ELR (cell line): ENCODE data around the gene S100Z.
"Not testable (repeated sequence)": the region's sequence is repeated elsewhere in the genome, so short reads cannot be mapped to it uniquely, and the experiment has no call there.

Source experiments
- DNase-seq: peaks from one replicate; pipeline ENCODE4 v3.0.0-alpha.2; 2015; ENCODE audit warnings: low read depth

Gene S100Z

GRCh38 chr5:76874088-76874581 is 24.3 kb downstream of the S100Z start:
- DNase-seq = no peak

DNA sequence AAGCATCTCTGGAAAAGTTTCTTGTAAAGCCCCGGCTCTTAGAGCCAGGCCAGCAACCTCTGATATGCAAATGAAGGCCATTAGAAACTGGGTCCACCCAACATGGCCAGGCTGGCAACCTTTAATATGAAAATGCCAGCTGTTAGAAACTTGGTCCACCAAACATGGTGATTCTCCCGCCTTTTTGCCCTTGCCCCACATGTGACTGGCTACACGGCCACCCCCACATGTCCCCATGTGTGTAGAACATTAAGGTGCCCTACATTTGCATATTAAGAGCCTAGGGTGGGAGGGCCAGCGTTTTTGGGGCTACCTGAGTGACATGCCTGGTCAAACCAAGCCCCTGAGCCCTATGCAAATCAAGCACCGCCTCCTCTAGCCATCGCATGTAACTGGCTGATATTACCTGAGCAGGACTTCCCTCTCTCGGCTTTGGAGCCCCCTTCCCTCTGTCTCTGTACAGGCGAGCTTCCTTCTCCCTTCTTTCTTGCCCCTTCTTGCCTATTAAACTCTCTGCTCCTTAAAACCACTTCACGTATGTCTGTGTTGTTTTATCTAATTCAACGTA is 39.0 kb downstream of the S100Z start:
- DNase-seq = no peak

GRCh38 chr5:76893294-76893693 is 43.5 kb downstream of the S100Z start:
- DNase-seq = no peak

DNA sequence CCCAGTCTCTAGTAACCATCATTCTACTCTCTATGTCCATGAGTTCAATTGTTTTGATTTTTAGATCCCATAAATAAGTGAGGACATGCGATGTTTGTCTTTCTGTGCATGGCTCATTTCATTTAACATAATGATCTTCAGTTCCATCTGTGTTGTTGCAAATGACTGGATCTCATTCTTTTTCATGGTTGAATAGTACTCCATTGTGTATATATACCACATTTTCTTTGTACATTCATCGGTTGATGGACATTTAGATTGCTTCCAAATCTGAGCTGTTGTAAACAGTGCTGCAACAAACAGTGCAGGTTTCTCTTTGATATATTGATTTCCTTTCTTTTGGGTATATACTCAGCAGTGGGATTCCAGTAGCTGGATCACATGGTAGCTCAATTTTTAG is 46.4 kb downstream of the S100Z start:
- DNase-seq = no peak

DNA sequence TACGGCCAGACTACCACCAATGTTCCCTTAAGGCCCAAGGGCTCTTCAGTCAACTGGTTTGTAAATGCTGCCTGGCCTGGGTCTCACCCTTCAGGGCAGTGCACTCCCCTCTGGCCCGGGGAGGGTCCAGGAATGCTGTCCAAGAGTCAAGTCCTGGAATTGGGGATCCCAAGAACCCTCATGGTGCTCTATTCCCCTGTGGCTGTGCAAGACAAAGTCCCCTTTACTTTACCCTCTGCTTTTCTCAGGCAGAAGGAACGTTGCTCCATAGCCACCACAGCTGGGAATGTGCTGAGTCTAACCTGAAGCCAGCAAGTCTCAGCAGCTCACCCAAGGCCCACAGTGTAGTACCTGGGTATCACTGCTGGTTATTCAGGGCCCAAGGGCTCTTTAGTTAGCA is 51.7 kb downstream of the S100Z start:
- no peak for DNase-seq

GRCh38 chr5:76908166-76908565 is 58.4 kb downstream of the S100Z start:
- no peak for DNase-seq

DNA sequence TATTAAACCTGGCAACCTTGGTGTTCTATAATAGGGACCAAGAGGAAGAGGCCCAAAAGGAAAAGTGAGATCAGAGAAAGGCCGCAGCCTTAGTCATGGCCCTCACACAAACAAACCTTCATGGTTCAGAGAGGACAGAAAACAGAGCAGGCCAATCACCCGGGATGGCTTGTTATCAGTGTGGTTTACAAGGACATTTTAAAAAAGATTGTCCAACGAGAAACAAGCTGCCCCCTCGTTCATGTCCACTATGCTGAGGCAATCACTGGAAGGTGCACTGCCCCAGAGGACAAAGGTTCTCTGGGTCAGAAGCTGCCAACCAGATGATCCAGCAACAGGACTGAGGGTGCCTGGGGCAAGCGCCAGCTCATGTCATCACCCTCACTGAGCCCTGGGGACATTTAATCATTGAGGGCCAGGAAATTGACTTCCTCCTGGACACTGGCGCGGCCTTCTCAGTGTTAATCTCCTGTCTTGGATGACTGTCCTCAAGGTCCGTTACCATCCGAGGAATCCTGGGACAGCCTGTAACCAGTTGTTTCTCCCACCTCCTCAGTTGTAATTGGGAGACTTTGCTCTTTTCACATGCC is 60.6 kb downstream of the S100Z start:
- peak; percentile 6 for DNase-seq

- not testable (repeated sequence) for DNase-seq
These were observed 64.9 kb downstream of the S100Z start for GRCh38 chr5:76914671-76915070.

DNA sequence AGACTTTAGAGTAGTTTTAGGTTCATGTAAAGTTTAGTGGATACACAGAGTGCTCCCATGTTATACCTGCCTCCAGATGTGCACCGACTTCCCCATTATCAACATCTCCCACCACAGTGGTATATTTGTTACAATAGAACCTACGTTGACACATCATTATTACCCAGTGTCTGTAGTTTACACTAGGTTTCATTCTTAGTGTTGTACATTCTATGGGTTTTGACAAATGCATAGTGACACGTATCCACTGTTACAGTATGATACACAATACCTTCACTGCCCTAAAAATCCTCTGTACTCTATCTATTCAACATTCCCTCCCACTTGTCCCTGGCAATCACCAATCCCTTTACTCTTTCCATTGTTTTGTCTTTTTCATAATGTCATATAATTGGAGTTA is 68.7 kb downstream of the S100Z start:
- DNase-seq = no peak

DNA sequence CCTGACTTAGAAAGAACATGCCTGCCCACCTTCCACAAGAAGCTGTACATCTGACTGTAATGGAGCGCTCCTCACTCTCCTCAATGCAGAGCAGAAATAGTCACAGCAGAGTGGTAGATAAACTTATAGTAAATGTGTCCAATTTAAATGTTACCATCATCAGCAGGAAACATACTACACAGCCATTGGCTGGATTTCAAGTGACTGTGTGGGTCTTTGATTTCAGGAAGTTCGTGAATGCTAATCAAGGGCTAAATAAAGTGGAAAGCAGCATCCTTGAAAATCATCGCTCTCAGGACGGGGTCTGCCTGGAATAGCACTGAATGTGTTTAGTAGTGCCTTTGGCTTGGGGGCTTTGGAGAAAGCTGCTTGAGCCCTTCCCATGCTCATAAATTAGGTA is 70.7 kb downstream of the S100Z start:
- no peak for DNase-seq

DNA sequence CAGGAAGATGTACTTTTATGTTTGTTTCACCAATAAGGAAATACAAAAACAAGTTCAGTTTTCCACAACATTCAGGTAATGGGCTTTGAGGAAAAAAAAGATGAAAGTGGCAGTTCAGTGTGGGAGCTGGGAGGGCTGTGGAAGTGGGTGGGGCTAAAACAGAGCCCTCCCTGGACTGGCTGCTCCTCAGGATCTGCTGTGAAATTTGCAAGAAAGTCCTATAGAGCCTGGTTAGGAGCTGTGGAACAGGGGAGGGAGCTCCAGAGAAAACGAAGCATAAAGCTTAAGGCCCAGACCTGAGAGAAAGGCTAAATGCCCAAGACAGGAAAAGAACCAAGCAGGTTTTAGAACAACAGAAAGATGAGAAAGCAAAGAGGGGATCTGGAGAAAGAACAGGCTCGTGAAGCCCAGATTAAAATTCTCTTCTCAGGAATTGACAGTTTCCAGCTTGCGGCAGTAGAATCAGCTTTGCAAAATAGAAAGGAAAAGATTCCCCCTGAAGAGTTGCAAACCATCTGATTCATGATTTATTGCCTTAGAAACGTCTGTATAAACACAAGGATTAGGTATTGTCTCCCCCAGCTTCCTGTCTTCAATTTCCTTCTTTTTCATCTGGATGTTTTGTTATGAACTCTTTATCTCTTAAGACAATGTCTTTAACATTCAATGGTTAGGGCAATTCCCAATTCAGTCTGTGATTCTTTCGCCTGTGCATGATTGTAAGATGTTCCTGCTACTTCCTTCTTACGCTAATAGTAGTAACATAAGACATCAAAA is 76.7 kb downstream of the S100Z start:
- DNase-seq = no peak

- DNase-seq = no peak
These were observed 78.1 kb downstream of the S100Z start for GRCh38 chr5:76927961-76928360.

DNA sequence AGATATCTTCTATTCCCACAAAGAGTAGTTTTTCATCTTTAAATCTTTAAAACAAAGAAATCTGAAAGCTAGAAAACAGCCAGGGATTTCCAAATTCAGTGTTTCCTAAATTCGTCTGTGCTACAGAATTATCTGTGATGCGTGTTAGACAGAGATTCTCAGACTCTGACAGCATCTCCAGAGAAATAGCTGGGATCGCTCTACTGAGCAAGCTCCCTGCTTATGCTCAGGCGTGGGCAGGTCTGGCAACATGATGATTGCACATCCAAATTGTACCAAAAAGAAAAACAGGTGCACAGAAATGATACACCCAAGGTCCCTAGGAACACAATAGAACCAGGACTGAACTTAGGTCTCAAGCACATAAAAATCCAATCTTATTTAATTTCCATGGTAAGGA is 80.3 kb downstream of the S100Z start:
- DNase-seq = no peak

DNA sequence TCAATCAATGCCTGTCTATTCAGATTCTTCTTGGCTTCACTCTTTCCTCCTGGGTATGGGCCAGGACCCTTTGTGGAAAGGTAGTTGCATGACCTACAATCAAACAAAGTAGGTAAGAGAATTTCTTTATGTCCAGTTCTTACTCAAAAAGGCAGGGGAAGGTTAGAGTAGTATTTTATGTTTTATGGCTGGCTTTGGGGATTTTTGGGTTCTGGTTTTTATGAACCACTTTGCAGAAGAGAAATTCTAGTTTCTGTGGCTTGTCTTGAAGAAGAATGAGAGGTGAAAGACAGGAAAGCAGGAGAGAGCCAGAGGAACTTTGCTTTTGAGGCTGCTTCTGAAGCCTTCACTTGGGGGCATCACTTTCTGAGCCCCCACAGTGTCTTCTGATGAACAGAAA is 88.4 kb downstream of the S100Z start:
- no peak for DNase-seq

GRCh38 chr5:76941000-76941399 is 91.2 kb downstream of the S100Z start:
- no peak for DNase-seq

DNA sequence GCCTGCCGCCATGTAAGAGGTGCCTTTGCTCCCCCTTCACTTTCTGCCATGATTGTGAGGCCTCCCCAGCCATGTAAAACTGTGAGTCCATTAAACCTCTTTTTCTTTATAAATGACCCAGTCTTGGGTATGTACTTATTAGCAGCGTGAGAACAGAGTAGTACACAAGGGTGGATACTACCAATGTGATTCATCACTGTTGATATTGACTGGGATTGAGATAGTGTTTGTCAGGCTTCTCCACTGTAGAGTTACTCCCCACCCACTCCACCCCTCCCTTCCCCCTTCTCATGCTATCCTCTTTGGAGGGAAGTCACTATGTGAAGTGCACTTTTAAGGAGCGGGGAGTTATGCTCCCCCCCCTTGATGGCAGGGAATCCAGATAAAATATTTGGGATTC is 91.6 kb downstream of the S100Z start:
- peak; percentile 34 for DNase-seq

GRCh38 chr5:76942581-76942980 is 92.8 kb downstream of the S100Z start:
- DNase-seq = peak; percentile 86

- DNase-seq = peak; percentile 41
These were observed 93.2 kb downstream of the S100Z start for GRCh38 chr5:76943006-76943405.

DNA sequence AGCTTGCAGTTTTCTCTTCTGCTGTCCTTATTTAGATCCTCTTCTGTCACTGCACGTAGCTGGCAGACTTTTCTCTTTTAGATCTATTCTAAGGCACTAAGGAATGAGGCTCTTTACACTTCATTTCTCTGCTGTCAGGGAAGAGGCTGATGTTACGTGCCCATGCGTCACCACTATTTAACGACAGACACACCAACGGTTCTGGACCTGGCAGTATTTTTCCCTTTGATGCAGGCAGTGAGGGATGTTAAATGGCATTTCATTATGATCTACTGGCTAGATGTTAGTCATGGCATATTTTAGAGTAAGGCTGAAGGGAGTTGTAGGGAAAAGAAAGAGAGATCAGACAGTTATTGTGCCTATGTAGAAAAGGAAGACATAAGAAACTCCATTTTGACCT is 94.8 kb downstream of the S100Z start:
- DNase-seq = no peak

DNA sequence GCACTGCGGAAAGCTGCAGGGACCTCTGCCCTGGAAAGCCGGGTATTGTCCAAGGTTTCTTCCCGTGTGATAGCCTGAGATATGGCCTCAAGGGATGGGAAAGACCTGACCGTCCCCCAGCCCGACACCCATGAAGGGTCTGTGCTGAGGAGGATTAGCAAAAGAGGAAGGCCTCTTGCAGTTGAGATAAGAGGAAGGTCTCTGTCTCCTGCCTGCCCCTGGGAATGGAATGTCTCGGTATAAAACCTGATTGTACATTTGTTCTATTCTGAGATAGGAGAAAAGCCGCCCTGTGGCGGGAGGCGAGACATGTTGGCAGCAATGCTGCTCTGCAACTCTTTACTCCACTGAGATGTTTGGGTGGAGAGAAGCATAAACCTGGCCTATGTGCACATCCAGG is 95.4 kb downstream of the S100Z start:
- DNase-seq = not testable (repeated sequence)

DNA sequence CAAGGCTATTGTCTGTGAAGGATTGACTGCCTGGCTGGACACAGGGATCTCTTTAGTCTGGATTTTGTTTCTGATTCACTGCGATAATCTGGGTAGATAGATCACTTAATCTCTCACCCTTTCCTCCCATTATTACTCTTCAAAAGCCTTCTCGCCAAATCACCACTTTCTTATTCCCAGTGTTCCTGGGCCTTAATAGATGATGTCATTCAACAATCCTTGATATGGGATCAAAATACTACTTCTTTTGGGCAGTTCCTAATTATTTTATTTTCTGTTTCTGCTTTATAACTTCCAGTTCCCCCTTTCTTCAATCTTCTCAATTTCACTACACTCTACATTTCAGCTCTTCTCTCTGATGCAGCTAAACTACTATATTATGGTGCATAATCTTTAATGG is 96.3 kb downstream of the S100Z start:
- no peak for DNase-seq

- no peak for DNase-seq
These were observed 97.3 kb downstream of the S100Z start for GRCh38 chr5:76947082-76947503.

DNA sequence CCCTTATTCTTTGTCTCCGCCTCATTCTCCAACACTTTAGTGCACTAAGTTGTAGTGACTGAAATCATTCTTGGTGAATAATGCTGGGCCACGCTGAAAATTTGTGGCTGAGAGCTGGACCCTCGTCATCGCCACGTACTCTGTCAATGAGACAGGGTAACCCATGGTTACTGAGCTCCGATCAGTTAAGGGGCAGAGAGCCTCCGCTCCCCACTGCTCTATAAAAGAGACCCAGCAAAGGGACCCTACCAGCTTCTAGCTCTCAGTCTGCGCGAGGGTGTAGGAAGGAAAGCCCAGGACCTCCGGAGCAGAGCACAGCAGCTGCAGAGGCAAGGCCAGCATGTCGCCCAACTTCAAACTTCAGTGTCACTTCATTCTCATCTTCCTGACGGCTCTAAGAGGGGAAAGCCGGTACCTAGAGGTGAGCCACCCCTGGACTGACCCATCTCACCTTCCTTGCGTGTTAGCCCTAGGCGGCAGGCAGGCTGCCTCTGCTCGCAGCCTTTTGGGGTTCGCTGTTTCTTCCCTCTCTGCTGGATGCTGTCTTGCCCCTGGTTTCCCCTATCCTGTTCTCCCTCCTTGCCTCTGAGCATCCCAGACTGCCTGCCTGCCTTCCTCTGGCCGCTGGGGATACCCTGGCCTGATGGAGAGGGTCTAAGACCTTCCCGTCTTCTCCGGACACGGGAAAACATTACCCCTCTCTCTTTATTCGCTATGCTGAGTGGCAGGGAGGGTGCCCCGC is 103.2 kb downstream of the S100Z start, which contains the start of gene CRHBP:
Gene CRHBP, plus strand, starts transcription at position 251 of the 742 bp plus-strand sequence. Its CDS starts 90 bp downstream, at position 341.
- DNase-seq = peak; percentile 20
